NT2/D1 (cell line): Measurements from ENCODE around the gene RIMBP2.

Experiments
- DNase-seq: peaks from one replicate; pipeline ENCODE4 v3.0.0-alpha.2; 2011; ENCODE audit warnings: low read depth, low spot score
- H3K27me3 ChIP-seq: 2 replicates; pipeline ENCODE4 v1.6.0; 2011; ENCODE audit warnings: mild to moderate bottlenecking; ENCODE audit not compliant: insufficient read length, insufficient read depth
- H3K36me3 ChIP-seq: 2 replicates; pipeline ENCODE4 v1.6.1; 2011; ENCODE audit warnings: mild to moderate bottlenecking, low read length, mixed read lengths; ENCODE audit not compliant: insufficient read depth, insufficient read length
- H3K4me1 ChIP-seq: 2 replicates; pipeline ENCODE4 v1.5.1; 2011; ENCODE audit not compliant: insufficient read depth, insufficient read length
- H3K4me3 ChIP-seq: 2 replicates; pipeline ENCODE4 v1.5.1; 2011; ENCODE audit warnings: low read depth; ENCODE audit not compliant: insufficient read length
- H3K9ac ChIP-seq: 2 replicates; pipeline ENCODE4 v1.6.0; 2011; ENCODE audit warnings: low read depth; ENCODE audit not compliant: insufficient read length
- H3K9me3 ChIP-seq: 2 replicates; pipeline ENCODE4 v1.5.1; 2011; ENCODE audit warnings: mild to moderate bottlenecking, low read length; ENCODE audit not compliant: insufficient read depth
- SUZ12 ChIP-seq: IDR thresholded peaks from 2 replicates; pipeline ENCODE4 v1.6.1; 2011; ENCODE audit not compliant: insufficient read length, insufficient read depth; ENCODE audit errors: extremely low read depth
- YY1 ChIP-seq: IDR thresholded peaks from 2 replicates; pipeline ENCODE4 v1.6.1; 2011; ENCODE audit not compliant: insufficient read length, insufficient read depth
- ZNF274 ChIP-seq: IDR thresholded peaks from 2 replicates; pipeline ENCODE4 v1.6.1; 2011; ENCODE audit warnings: mild to moderate bottlenecking, low read depth, low read length

RIMBP2 gene

GRCh38 chr12:130661059-130661458 is 55.0 kb downstream of the RIMBP2 start:
- no peak overlapping the region for H3K4me3 ChIP-seq
- H3K4me1 ChIP-seq: no peaks in the 10 kb centered on the region
- no peaks in the 10 kb centered on the region; the same call in 1 of the 2 replicates for H3K9me3 ChIP-seq
- no peak for DNase-seq
- no peaks in the 10 kb centered on the region for H3K27me3 ChIP-seq
- H3K9ac ChIP-seq: no peak overlapping the region
- no peak for TF ChIP-seq YY1
- H3K36me3 ChIP-seq: no peaks in the 10 kb centered on the region

GRCh38 chr12:130658145-130658911 is 57.8 kb downstream of the RIMBP2 start:
- no peaks in the 10 kb centered on the region for H3K36me3 ChIP-seq
- no peaks in the 10 kb centered on the region for H3K27me3 ChIP-seq
- H3K9me3 ChIP-seq: peaks cover 11% of the 10 kb centered on the region; the same call in 1 of the 2 replicates
- no peak for TF ChIP-seq ZNF274
- no peak for TF ChIP-seq SUZ12
- no peak for TF ChIP-seq YY1
- peaks cover 10% of the 10 kb centered on the region for H3K4me1 ChIP-seq
- H3K4me3 ChIP-seq: no peak overlapping the region
- no peak for DNase-seq
- no peak overlapping the region for H3K9ac ChIP-seq

GRCh38 chr12:130656411-130656810 is 59.7 kb downstream of the RIMBP2 start:
- no peak for TF ChIP-seq SUZ12
- TF ChIP-seq ZNF274: no peak
- H3K27me3 ChIP-seq: no peaks in the 10 kb centered on the region
- no peak for DNase-seq
- H3K9ac ChIP-seq: no peak overlapping the region
- peaks cover 10% of the 10 kb centered on the region for H3K4me1 ChIP-seq
- H3K4me3 ChIP-seq: no peak overlapping the region
- H3K9me3 ChIP-seq: peaks cover 11% of the 10 kb centered on the region; the same call in 1 of the 2 replicates
- no peaks in the 10 kb centered on the region for H3K36me3 ChIP-seq

GRCh38 chr12:130655881-130656280 is 60.2 kb downstream of the RIMBP2 start:
- Histone ChIP-seq H3K36me3 (no peaks in the 10 kb centered on the region), H3K9me3 (peaks cover 11% of the 10 kb centered on the region; the same call in 1 of the 2 replicates), H3K4me1 (peaks cover 12% of the 10 kb centered on the region), H3K27me3 (no peaks in the 10 kb centered on the region), H3K9ac (no peak overlapping the region), H3K4me3 (no peak overlapping the region)
- DNase-seq: no peak
- TF ChIP-seq ZNF274 (no peak), SUZ12 (no peak), YY1 (no peak)

- Histone ChIP-seq H3K9ac (no peak overlapping the region), H3K27me3 (no peaks in the 10 kb centered on the region), H3K4me1 (peaks cover 12% of the 10 kb centered on the region), H3K4me3 (no peak overlapping the region), H3K36me3 (no peaks in the 10 kb centered on the region), H3K9me3 (peaks cover 11% of the 10 kb centered on the region; the same call in 1 of the 2 replicates)
- no peak for DNase-seq
- TF ChIP-seq SUZ12 (no peak), ZNF274 (no peak)
These were observed 61.1 kb downstream of the RIMBP2 start for GRCh38 chr12:130655010-130655409.

GRCh38 chr12:130651188-130651959 is 64.7 kb downstream of the RIMBP2 start:
- H3K27me3 ChIP-seq: no peaks in the 10 kb centered on the region
- H3K9me3 ChIP-seq: peaks cover 11% of the 10 kb centered on the region; the same call in 1 of the 2 replicates
- TF ChIP-seq SUZ12 (no peak), ZNF274 (no peak), YY1 (no peak)
- DNase-seq: no peak
- H3K4me3 ChIP-seq: no peak overlapping the region
- H3K36me3 ChIP-seq: no peaks in the 10 kb centered on the region
- H3K9ac ChIP-seq: no peak overlapping the region
- H3K4me1 ChIP-seq: peaks cover 18% of the 10 kb centered on the region

- Histone ChIP-seq H3K36me3 (no peaks in the 10 kb centered on the region), H3K4me3 (no peak overlapping the region), H3K9ac (no peak overlapping the region), H3K27me3 (no peaks in the 10 kb centered on the region), H3K4me1 (peaks cover 12% of the 10 kb centered on the region), H3K9me3 (peaks cover 11% of the 10 kb centered on the region; the same call in 1 of the 2 replicates)
- TF ChIP-seq SUZ12 (no peak), ZNF274 (no peak), YY1 (no peak)
- no peak for DNase-seq
These were observed 66.0 kb downstream of the RIMBP2 start for GRCh38 chr12:130650131-130650530.
